Psoas muscle (tissue), 8 donors: Measurements from ENCODE around the gene CAPZA3. TPM values are rescaled to one million over a fixed set of nuclear protein-coding genes. Genes with fewer than 3 reads are reported as not detected.

Experiments used
- ATAC-seq, 4 donors: fragments of 200-7000 bp; cut with Tn5 transposase; one replicate each; pipeline ENCODE4 v1.9.1; 2020; ENCODE audit warnings: moderate library complexity in 3 of 4, mild to moderate bottlenecking in 2 of 4
- DNase-seq, 2 donors: peaks; one replicate each; pipeline ENCODE4 v3.0.0-alpha.2; 2020
- H3K27ac ChIP-seq: fragments of 200-600 bp; one replicate; pipeline ENCODE4 v1.8.0; 2022
- H3K27me3 ChIP-seq, 3 donors: fragments of 200-600 bp in 1 of 3; one replicate each; pipeline versions ENCODE4 v1.6.1 to v1.8.0; 2013 to 2022; ENCODE audit warnings: low read length in 2 of 3, mild to moderate bottlenecking in 2 of 3, moderate library complexity in 1 of 3; ENCODE audit not compliant: insufficient read depth in 3 of 3
- H3K36me3 ChIP-seq, 2 donors: fragments of 200-600 bp in 1 of 2; one replicate each; pipeline versions ENCODE4 v1.6.1 to v1.8.0; 2013 to 2022; ENCODE audit warnings: low read depth in 1 of 2, mild to moderate bottlenecking in 1 of 2, moderate library complexity in 1 of 2; ENCODE audit not compliant: insufficient read depth in 1 of 2
- H3K4me1 ChIP-seq: fragments of 200-600 bp; one replicate; pipeline ENCODE4 v1.8.0; 2022
- H3K4me3 ChIP-seq: fragments of 200-600 bp; one replicate; pipeline ENCODE4 v1.8.0; 2022; ENCODE audit warnings: mild to moderate bottlenecking
- H3K9me3 ChIP-seq: fragments of 200-600 bp; one replicate; pipeline ENCODE4 v1.8.0; 2022
- WGBS, 3 donors: extraction: QIAGEN DNeasy Blood & Tissue Kit; methylation state at CpG; one replicate each; pipeline versions ENCODE4 v1.1.6 to v1.1.7; 2013; 5-methylcytosine and 5-hydroxymethylcytosine counted together
- intact Hi-C, 2 donors: fragments of 100-400 bp; cut with DNase I; formaldehyde crosslinking; loops; one replicate each; pipeline versions ENCODE4 v1.11.0 to v1.14.2; 2022
- polyA plus RNA-seq, 3 donors: library from polyadenylated mRNA; stranded (reverse); fragments of 200-250 nt; gene quantifications; one replicate each; pipeline ENCODE4 v1.2.3, GENCODE V29; 2013
- total RNA-seq, 4 donors: library from RNA; stranded (reverse); fragmentation: NEBNext Ultra II Directional in 2 of 4; extraction: Animal tissue kit (Norgen Biotek cat#: 25700) in 2 of 4; gene quantifications; one replicate each; pipeline versions ENCODE4 v1.2.1 to v1.2.4, GENCODE V29; 2021 to 2023
- TF ChIP-seq, protein P1 (sequence below): fragments of 200-600 bp; IDR thresholded peaks from one replicate; pipeline ENCODE4 v1.8.0; 2022; ENCODE audit warnings: antibody characterized with exemption
- donor health status: healthy with polysubstance abuse.
- donor health status: DM: no; HTN: no; CAD: no; lungs with moderate emphysema.
- donor health status: Bipolar disorder and iron deficiency.
- donor health status: healthy.
- donor health status: DM: yes; HTN: yes; CAD: no.
- donor health status: DM: no; HTN: no; CAD: no.
- donor health status: DM: no; HTN: no; CAD: no.
- donor health status: DM: yes; HTN: yes; CAD: no.

The CAPZA3 gene
- total and polyA plus RNA-seq, 7 donors = not detected

DNA sequence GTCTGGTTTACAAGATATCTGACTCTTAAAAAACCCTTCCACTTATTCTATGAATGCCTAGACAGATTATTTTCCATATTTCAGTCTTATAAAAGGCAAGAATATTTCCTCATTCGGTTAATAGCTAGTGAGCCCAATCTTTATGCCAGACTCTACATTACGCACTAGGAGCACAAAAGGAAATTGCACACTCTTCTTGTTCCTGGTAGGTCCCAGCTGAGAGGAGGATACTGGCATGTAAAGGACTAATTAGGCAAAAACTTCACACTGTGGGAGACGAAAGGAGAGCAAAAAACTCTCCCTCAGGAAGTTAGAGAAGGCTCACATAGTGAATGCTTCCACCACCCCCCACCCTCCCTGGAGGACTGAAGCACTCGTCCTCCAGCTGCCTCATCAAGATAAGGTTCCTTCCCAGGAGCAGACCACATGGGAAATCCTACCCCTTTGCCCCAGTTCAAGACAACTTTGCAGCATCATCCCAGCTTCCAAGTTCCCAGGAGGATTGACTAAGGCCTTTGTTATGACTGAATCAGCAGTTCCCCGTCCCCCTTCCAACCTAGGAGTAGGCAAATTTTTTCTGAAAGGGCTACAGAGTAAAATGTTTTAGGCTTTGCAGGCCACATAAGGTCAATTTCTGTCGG is 14.5 kb downstream of the CAPZA3 start:
- peak in 3 of 4 donors; percentile 40 to 55 (median 54) for ATAC-seq

DNA sequence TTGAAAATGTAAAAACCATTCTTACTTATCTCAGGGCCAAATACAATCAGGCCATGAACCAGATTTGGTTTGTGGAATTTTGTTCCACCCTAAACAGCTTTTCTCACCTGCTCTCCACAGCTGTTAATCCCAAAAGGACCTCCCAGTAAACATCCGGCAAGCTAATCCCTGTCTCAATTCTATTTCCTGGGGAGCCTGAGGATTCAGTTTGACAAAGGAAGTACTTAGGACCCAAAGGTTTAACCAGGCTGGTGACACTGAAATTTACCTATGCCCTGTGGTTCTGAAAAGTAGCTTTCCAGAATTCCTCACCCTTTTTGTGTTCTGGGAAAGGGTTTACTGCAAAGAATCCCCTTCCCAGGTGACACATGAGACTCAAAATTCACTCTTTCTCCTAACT is 15.0 kb downstream of the CAPZA3 start:
- ATAC-seq (no peak), DNase-seq (no peak)
- no peaks in the 10 kb centered on the region for H3K27me3 ChIP-seq
- intact Hi-C loops = no loop called here
- TF ChIP-seq, protein P1, sequence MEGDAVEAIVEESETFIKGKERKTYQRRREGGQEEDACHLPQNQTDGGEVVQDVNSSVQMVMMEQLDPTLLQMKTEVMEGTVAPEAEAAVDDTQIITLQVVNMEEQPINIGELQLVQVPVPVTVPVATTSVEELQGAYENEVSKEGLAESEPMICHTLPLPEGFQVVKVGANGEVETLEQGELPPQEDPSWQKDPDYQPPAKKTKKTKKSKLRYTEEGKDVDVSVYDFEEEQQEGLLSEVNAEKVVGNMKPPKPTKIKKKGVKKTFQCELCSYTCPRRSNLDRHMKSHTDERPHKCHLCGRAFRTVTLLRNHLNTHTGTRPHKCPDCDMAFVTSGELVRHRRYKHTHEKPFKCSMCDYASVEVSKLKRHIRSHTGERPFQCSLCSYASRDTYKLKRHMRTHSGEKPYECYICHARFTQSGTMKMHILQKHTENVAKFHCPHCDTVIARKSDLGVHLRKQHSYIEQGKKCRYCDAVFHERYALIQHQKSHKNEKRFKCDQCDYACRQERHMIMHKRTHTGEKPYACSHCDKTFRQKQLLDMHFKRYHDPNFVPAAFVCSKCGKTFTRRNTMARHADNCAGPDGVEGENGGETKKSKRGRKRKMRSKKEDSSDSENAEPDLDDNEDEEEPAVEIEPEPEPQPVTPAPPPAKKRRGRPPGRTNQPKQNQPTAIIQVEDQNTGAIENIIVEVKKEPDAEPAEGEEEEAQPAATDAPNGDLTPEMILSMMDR = no peak
- WGBS, 3 donors = 18 to 27% (median 22%) methylated on average over 1 of the region's 1 CpG
- no peaks in the 10 kb centered on the region for H3K4me1 ChIP-seq
- no peaks in the 10 kb centered on the region for H3K36me3 ChIP-seq
- H3K9me3 ChIP-seq = no peaks in the 10 kb centered on the region
- no peak overlapping the region for H3K4me3 ChIP-seq
- no peak overlapping the region for H3K27ac ChIP-seq

More for the DNA sequence above, 14.5 kb downstream of the CAPZA3 start:
- Histone ChIP-seq H3K4me1 (no peaks in the 10 kb centered on the region), H3K9me3 (no peaks in the 10 kb centered on the region), H3K36me3 (no peaks in the 10 kb centered on the region), H3K27me3 (no peaks in the 10 kb centered on the region), H3K4me3 (no peak overlapping the region), H3K27ac (no peak overlapping the region)
- DNase-seq = no peak
- intact Hi-C loops = no loop called here
- TF ChIP-seq, protein P1 = no peak
- WGBS, 3 donors = 27 to 39% (median 30%) methylated on average over 6 of the region's 6 CpGs

DNA sequence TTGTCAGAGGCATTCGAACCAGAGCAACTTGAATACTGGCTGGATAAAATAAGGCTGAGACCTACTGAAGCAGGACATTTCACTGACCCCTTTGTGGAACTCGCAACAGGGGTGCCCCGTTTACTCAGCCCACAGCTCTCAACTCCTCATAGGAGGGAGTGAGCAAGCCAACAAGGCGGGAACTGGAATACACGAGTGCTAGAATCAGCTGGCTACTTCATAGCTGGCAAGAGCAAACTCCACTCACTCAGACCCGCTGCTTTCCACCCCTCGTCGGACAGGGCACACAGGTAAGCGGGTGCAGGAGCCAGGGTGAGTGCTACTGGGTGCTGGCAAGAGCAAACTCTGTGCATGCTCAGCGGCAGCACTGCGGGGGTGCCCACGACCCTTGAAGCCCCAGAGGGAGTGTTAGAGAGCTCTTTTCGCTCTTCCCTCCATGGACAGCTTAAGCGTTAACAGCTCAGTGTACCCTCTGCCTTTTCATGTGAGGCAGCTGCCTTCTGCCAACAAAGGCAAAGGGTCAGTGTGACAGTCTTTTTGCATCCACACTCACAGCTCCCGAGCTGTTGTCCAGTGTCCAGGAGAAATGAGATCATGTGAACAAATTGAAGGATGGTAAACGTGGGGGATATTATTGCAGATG is 15.7 kb downstream of the CAPZA3 start:
- 53 to 67% (median 56%) methylated on average over 16 of the region's 16 CpGs for WGBS, 3 donors
- TF ChIP-seq, protein P1 = no peak
- no peak for DNase-seq
- no peak for ATAC-seq
- Histone ChIP-seq H3K27ac (no peak overlapping the region), H3K27me3 (no peaks in the 10 kb centered on the region), H3K4me1 (no peaks in the 10 kb centered on the region), H3K36me3 (no peaks in the 10 kb centered on the region), H3K9me3 (no peaks in the 10 kb centered on the region), H3K4me3 (no peak overlapping the region)
- intact Hi-C loops = no loop called here

DNA sequence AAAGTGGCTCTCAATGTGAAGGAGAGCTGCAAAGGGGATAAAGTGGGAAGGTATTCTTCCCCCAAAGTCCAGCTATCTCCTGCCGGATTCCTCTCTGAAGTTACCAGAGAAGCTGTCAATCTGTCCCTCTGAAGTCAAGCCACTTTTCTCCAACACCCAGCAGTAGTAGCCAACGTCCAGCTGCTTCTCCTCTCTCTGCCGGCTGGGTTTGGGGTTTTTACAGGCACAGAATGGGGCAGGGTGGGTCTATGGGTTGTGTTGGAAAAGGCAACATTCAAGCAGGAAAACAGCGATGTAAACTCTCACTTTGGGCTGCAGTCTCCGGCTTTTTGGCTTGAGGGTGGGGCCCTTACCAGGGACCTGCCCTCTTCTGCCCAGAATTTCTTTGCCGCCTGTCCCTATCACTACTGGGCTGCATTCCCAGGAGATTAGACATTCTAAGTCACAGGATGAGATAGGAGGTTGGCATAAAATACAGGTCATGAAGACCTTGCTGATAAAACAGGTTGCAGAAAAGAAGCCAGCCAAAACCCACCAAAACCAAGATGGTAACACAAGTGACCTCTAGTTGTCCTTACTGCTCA is 16.3 kb downstream of the CAPZA3 start:
- Histone ChIP-seq H3K4me1 (no peaks in the 10 kb centered on the region), H3K9me3 (no peaks in the 10 kb centered on the region), H3K36me3 (no peaks in the 10 kb centered on the region), H3K4me3 (no peak overlapping the region), H3K27ac (no peak overlapping the region), H3K27me3 (no peaks in the 10 kb centered on the region)
- WGBS, 3 donors = 71 to 73% (median 73%) methylated on average over 6 of the region's 6 CpGs
- ATAC-seq (no peak), DNase-seq (no peak)
- TF ChIP-seq, protein P1 = no peak
- intact Hi-C loops = no loop called here
